Endothelial cell (in vitro differentiated cells): Measurements from ENCODE around the gene ARID3A. TPM values are rescaled to one million over a fixed set of nuclear protein-coding genes. Genes with fewer than 3 reads are reported as not detected.

Experiments used
- DNase-seq: peaks from one replicate; pipeline ENCODE4 v3.0.0; 2021; ENCODE audit warnings: low spot score
- H3K27ac Mint-ChIP-seq: one replicate; pipeline ENCODE4 v1.8.0; 2021; ENCODE audit warnings: mixed read lengths, inconsistent platforms; ENCODE audit not compliant: unreplicated experiment
- H3K27me3 Mint-ChIP-seq: one replicate; pipeline ENCODE4 v1.8.0; 2021; ENCODE audit warnings: mild to moderate bottlenecking, moderate library complexity, mixed read lengths, inconsistent platforms; ENCODE audit not compliant: unreplicated experiment
- H3K36me3 Mint-ChIP-seq: one replicate; pipeline ENCODE4 v1.8.0; 2021; ENCODE audit warnings: mild to moderate bottlenecking, low read depth, mixed read lengths, inconsistent platforms; ENCODE audit not compliant: unreplicated experiment
- H3K4me1 Mint-ChIP-seq: one replicate; pipeline ENCODE4 v1.8.0; 2021; ENCODE audit warnings: mild to moderate bottlenecking, mixed read lengths, inconsistent platforms; ENCODE audit not compliant: unreplicated experiment
- H3K4me3 Mint-ChIP-seq: one replicate; pipeline ENCODE4 v1.8.0; 2021; ENCODE audit warnings: mild to moderate bottlenecking, mixed read lengths, inconsistent platforms; ENCODE audit not compliant: unreplicated experiment
- H3K9me3 Mint-ChIP-seq: one replicate; pipeline ENCODE4 v1.8.0; 2021; ENCODE audit warnings: mixed read lengths, inconsistent platforms; ENCODE audit not compliant: unreplicated experiment
- total RNA-seq: library from RNA; stranded (reverse); fragmentation: NEBNext Ultra II Directional; extraction: Animal tissue kit (Norgen Biotek cat#: 25700); gene quantifications from one replicate; pipeline ENCODE4 v1.2.1, GENCODE V29; 2021; ENCODE audit not compliant: unreplicated experiment
- TF ChIP-seq, protein P1 (sequence below): fragments of 200-600 bp; sonication (generic); IDR thresholded peaks from one replicate; pipeline ENCODE4 v1.5.0; 2021; ENCODE audit warnings: antibody characterized with exemption; ENCODE audit not compliant: unreplicated experiment

ARID3A gene
- total RNA-seq, 1 donor from 2014 or later = 108 TPM

DNA sequence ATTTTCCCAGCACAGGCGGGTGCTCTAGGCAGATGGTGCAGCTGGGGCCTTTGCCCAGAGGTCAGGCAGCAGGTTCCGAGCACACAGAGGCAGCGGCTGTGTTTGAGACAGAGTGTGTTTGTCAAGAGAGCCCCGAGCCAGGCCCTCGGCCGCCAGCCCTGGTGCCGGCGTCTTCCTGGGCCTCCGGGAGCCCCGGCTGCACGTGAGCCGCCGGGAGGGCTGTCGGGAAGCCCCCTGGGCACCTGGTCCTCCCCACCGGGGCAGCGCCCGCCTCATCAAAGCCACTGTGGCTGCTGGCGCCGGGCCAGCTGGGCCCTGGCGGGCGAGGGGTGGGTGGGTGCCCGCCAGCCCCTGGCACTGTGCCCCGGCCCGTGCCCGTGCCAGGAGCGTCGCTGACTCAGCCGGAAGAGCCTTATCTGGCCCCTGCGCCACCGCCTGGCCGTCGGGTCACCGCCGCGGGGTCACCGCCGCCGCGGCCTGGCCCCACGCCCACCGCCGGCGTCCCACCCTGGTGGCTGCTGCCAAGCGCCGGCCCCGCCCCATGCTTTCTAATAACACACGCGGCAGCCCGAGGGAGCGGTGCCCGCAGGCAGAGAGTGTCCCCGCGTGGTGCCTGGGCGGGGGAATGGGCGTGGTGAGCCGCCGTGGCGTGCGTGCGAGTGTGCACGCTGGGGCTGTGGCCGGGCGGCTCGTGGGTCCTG is 14.9 kb downstream of the ARID3A start:
- H3K9me3 Mint-ChIP-seq = no peaks in the 10 kb centered on the region
- H3K36me3 Mint-ChIP-seq = peaks cover 26% of the 10 kb centered on the region
- H3K4me1 Mint-ChIP-seq = peaks cover 5% of the 10 kb centered on the region
- TF ChIP-seq, protein P1, sequence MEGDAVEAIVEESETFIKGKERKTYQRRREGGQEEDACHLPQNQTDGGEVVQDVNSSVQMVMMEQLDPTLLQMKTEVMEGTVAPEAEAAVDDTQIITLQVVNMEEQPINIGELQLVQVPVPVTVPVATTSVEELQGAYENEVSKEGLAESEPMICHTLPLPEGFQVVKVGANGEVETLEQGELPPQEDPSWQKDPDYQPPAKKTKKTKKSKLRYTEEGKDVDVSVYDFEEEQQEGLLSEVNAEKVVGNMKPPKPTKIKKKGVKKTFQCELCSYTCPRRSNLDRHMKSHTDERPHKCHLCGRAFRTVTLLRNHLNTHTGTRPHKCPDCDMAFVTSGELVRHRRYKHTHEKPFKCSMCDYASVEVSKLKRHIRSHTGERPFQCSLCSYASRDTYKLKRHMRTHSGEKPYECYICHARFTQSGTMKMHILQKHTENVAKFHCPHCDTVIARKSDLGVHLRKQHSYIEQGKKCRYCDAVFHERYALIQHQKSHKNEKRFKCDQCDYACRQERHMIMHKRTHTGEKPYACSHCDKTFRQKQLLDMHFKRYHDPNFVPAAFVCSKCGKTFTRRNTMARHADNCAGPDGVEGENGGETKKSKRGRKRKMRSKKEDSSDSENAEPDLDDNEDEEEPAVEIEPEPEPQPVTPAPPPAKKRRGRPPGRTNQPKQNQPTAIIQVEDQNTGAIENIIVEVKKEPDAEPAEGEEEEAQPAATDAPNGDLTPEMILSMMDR = no peak
- DNase-seq = no peak
- peaks cover 8% of the 10 kb centered on the region for H3K27me3 Mint-ChIP-seq
- no peak overlapping the region for H3K4me3 Mint-ChIP-seq
- H3K27ac Mint-ChIP-seq = no peak overlapping the region

DNA sequence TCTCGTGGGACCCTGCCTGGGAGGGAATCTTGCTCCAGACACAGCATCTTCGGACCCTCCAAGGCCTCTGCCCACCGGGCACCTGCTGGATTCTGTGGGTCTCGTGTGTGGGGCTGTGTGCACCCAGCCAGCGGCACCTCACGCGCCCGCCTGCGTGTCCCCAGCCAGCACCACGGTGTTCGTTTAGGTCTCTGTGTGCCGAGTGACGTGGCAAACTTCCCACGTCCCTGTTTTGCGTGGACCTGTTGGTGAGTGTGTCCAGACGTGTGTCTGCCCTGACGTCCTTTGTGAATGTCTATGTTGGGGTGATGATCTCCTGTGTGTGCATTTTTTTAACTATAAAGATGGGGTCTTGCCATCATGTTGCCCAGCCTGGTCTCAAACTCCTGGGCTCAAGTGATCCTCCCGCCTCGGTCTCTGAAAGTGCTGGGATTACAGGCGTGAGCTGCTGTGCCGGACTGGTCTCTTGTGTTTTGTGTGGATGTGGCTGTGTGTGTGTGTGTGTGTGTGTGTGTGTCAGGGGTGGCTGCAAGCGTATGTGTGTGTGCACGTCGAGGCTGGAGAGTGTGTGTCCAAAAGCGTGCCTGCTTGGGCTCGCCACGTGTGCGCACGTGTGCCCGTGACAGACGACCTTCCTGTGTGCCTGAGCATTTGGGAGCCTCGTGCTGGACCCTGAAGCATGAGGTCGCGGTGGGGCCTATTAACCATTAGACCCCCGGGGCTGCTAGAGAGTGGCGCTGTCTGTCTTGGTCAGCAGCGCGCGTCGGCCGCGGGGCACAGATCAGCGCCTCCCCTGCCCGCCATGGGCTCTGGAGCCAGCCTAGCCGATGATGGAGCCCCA is 15.7 kb downstream of the ARID3A start:
- H3K27ac Mint-ChIP-seq = no peak overlapping the region
- H3K4me1 Mint-ChIP-seq = peaks cover 5% of the 10 kb centered on the region
- peaks cover 8% of the 10 kb centered on the region for H3K27me3 Mint-ChIP-seq
- no peak for DNase-seq
- no peaks in the 10 kb centered on the region for H3K9me3 Mint-ChIP-seq
- peaks cover 26% of the 10 kb centered on the region for H3K36me3 Mint-ChIP-seq
- TF ChIP-seq, protein P1 = no peak
- peak overlapping the region; percentile 76 for H3K4me3 Mint-ChIP-seq

DNA sequence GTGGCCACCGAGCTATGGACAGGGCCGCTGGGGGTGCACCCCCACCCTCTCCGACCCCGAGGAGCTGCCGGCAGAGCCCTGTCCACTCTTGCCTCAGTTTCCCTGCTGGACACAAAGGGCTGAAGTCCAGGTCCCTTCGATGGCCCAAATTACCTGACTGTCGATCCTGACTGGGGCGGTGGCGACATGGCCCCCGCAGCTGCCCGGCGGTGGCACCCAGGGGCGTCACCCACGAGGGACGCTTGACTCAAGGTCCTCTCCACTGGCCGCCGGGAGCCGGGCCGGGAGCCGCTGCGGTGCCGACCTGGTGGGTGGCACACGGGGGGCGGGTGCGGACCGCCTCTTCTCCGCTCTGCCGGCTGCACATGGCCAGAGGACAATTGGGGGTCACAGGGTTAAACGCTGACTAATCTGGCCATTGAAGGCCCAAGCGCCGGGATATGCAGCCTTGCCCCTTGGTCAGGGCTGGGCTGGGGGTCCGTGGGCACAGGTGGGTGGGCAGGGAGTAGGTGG is 16.4 kb downstream of the ARID3A start:
- DNase-seq = no peak
- H3K27ac Mint-ChIP-seq = no peak overlapping the region
- TF ChIP-seq, protein P1 = no peak
- no peaks in the 10 kb centered on the region for H3K9me3 Mint-ChIP-seq
- peaks cover 25% of the 10 kb centered on the region for H3K36me3 Mint-ChIP-seq
- no peak overlapping the region for H3K4me3 Mint-ChIP-seq
- peaks cover 8% of the 10 kb centered on the region for H3K27me3 Mint-ChIP-seq
- H3K4me1 Mint-ChIP-seq = peaks cover 5% of the 10 kb centered on the region

DNA sequence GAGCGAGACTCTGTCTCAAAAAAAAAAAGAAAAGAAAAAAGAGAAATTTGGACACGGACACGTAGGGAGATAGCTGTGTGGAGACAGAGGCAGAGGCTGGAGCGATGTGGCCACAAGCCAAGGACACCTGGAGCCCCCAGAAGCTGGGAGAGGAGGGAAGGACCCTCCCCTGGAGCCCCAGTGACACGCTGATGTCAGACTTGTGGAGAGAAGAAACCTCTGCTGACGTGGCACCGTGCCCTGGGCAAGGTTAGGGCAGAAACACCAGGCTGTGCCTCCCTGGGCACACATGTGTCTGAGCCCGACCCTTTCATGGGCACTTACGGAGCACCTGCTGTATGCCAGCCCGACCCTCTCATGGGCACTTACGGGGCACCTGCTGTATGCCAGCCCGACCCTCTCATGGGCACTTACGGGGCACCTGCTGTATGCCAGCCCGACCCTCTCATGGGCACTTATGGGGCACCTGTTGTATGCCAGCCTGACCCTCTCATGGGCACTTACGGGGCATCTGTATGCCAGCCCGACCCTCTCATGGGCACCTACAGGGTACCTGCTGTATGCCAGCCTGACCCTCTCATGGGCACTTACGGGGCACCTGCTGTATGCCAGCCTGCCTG is 17.8 kb downstream of the ARID3A start:
- peaks cover 22% of the 10 kb centered on the region for H3K36me3 Mint-ChIP-seq
- no peak overlapping the region for H3K27ac Mint-ChIP-seq
- no peak for DNase-seq
- TF ChIP-seq, protein P1 = no peak
- no peaks in the 10 kb centered on the region for H3K9me3 Mint-ChIP-seq
- H3K4me3 Mint-ChIP-seq = no peak overlapping the region
- H3K4me1 Mint-ChIP-seq = peaks cover 5% of the 10 kb centered on the region
- peaks cover 8% of the 10 kb centered on the region for H3K27me3 Mint-ChIP-seq
